Lower leg skin (tissue), 4 donors: ENCODE results near the gene PRR20G. TPM values are rescaled to one million over a fixed set of nuclear protein-coding genes. Genes with fewer than 3 reads are reported as not detected.

Experiments used
- DNase-seq, 2 donors: peaks; one replicate each; pipeline ENCODE4 v3.0.0-alpha.2; 2019; ENCODE audit warnings: low spot score in 2 of 2
- H3K4me3 ChIP-seq: fragments of 200-600 bp; sonication (generic); 2 replicates; pipeline ENCODE4 v1.5.1; 2017; ENCODE audit warnings: mild to moderate bottlenecking, low read depth; ENCODE audit not compliant: poor library complexity, severe bottlenecking
- CTCF ChIP-seq, 3 donors: fragments of 450-650 bp; IDR thresholded peaks; one replicate each; pipeline ENCODE4 v1.5.1; 2016; ENCODE audit warnings: antibody characterized with exemption in 3 of 3, mild to moderate bottlenecking in 3 of 3, moderate library complexity in 2 of 3
- POLR2A ChIP-seq, 2 donors: fragments of 450-650 bp; IDR thresholded peaks; one replicate each; pipeline ENCODE4 v1.6.1; 2016 to 2017; ENCODE audit warnings: antibody characterized with exemption in 2 of 2, mild to moderate bottlenecking in 1 of 2, moderate library complexity in 1 of 2
- WGBS, 2 donors: methylation state at CpG; one replicate each; pipeline ENCODE4 v1.1.5; 2018; 5-methylcytosine and 5-hydroxymethylcytosine counted together
- intact Hi-C: fragments of 100-400 bp; cut with DNase I; formaldehyde crosslinking; loops from one replicate; pipeline ENCODE4 v1.15.0; 2023; ENCODE audit warnings: low total_unique reads
- total RNA-seq, 4 donors: library from RNA; depleted of rRNA; stranded (reverse); fragments of >200 nt; gene quantifications; one replicate each; pipeline ENCODE4 v1.1.0, GENCODE V29; 2016

PRR20G gene
- total RNA-seq, 4 donors from 2014 or later: not detected

- intact Hi-C loops: no loop called here
- DNase-seq: no peak
- H3K4me3 ChIP-seq: no peak overlapping the region
- WGBS, 2 donors: 29 to 32% methylated on average over 3 of the region's 3 CpGs
- TF ChIP-seq POLR2A (IDR thresholded peaks at IDR 0.05): no peak
Measured at GRCh38 chr3:127275287-127275781, 12.5 kb downstream of the PRR20G start.

- no peak for DNase-seq
- intact Hi-C loops: no loop called here
- no peak overlapping the region for H3K4me3 ChIP-seq
- 83 to 89% methylated on average over 6 of the region's 6 CpGs for WGBS, 2 donors
- TF ChIP-seq POLR2A (IDR thresholded peaks at IDR 0.05) (no peak), CTCF (IDR thresholded peaks at IDR 0.05) (no peak)
Measured at GRCh38 chr3:127274200-127274760, 13.6 kb downstream of the PRR20G start.

DNA sequence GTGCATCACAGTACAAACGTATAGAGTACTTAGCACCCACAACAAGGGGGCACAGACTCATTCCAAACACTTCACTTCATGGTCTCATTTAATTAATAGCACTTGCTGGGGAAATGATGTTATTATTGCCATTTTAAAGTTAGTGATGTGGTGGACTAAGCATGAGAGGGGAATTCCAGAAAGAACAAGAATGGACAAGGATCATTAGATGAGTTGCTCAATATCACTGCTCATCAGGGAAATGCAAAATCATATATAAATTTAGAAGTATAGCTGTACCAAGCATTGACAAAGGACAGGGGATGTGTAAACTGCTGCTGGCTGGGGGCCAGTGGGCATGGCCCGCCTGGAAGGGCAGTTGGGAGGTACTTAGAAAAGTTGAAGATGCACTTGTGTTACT lies 14.6 kb downstream of the PRR20G start:
- TF ChIP-seq POLR2A (IDR thresholded peaks at IDR 0.05): no peak
- TF ChIP-seq CTCF (IDR thresholded peaks at IDR 0.05): no peak
- no peak overlapping the region for H3K4me3 ChIP-seq
- 50 to 51% methylated on average over 2 of the region's 2 CpGs for WGBS, 2 donors
- DNase-seq: no peak
- intact Hi-C loops: no loop called here

DNA sequence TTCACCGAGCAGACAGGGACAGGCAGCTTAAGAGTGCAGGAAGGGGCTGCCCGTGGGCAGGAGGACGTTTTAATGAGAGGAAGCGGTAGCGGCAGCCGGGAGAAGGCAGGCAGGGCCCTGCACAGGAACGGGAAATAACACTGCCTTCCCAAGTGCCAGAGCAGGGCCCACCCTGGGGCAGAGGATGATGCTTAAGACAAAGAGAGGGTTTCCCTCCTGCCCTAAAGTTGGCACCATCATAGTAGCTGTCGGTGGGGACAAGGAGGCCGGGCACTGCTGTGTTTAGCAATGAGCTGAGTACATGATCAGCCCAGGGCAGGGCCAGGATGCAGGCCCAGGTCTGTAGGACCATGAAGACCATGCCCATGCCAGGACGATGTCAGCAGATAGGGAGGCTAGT lies 21.7 kb downstream of the PRR20G start:
- TF ChIP-seq CTCF (IDR thresholded peaks at IDR 0.05) (no peak), POLR2A (IDR thresholded peaks at IDR 0.05) (no peak)
- 68% methylated on average over 10 of the region's 10 CpGs for WGBS, 2 donors
- intact Hi-C loops: no loop called here
- H3K4me3 ChIP-seq: no peak overlapping the region
- DNase-seq: peak in 1 of 2 donors; percentile 72

GRCh38 chr3:127265581-127265981 lies 22.3 kb downstream of the PRR20G start:
- TF ChIP-seq POLR2A (IDR thresholded peaks at IDR 0.05): no peak
- no peak for TF ChIP-seq CTCF (IDR thresholded peaks at IDR 0.05)
- intact Hi-C loops: no loop called here
- peak in 1 of 2 donors; percentile 78 for DNase-seq
- WGBS, 2 donors: 79 to 91% methylated on average over 7 of the region's 7 CpGs
- H3K4me3 ChIP-seq: no peak overlapping the region

GRCh38 chr3:127264794-127265514 lies 22.9 kb downstream of the PRR20G start:
- WGBS, 2 donors: 90 to 91% methylated on average over 11 of the region's 11 CpGs
- H3K4me3 ChIP-seq: no peak overlapping the region
- TF ChIP-seq CTCF (IDR thresholded peaks at IDR 0.05) (no peak), POLR2A (IDR thresholded peaks at IDR 0.05) (no peak)
- peak in 1 of 2 donors; percentile 65 for DNase-seq
- intact Hi-C loops: no loop called here
